ENCODE measurements around the gene HSPBP1.

Gene HSPBP1

GRCh38 chr19:55223291-55224037 is 56.4 kb downstream of the HSPBP1 start:
- DNase-seq (ENCODE audit: low read depth in 2 of 3, low spot score in 1 of 3): no peak

- DNase-seq (ENCODE audit: low read depth in 2 of 3, low spot score in 1 of 3): no peak
Measured at GRCh38 chr19:55220525-55220924, 59.4 kb downstream of the HSPBP1 start.

GRCh38 chr19:55216461-55217198 is 63.3 kb downstream of the HSPBP1 start:
- DNase-seq (ENCODE audit: low read depth in 2 of 3, low spot score in 1 of 3): peak; percentile 34 to 64 (median 57)

- DNase-seq (ENCODE audit: low read depth in 2 of 3, low spot score in 1 of 3): no peak
Measured at GRCh38 chr19:55213547-55213946, 66.4 kb downstream of the HSPBP1 start.

GRCh38 chr19:55212447-55212846 is 67.5 kb downstream of the HSPBP1 start:
- DNase-seq (ENCODE audit: low read depth in 2 of 3, low spot score in 1 of 3): peak; percentile 35 to 48 (median 40)

Data from stimulated activated CD4-positive, alpha-beta T cell treated with anti-CD3 and anti-CD28 coated beads, Interleukin-12 subunit alpha, Interleukin-12 subunit beta, amount 100 ng/mL, for 48 hours (primary cell).